Gastroesophageal sphincter (tissue), 4 donors: ENCODE data around the gene MARK2. TPM values are rescaled to one million over a fixed set of nuclear protein-coding genes. Genes with fewer than 3 reads are reported as not detected.

Source experiments
- ATAC-seq: fragments of 150-250 bp; one replicate; pipeline ENCODE4 v1.9.1; 2016; ENCODE audit warnings: mild to moderate bottlenecking, moderate library complexity
- H3K27ac ChIP-seq, 4 donors: fragments of 200-600 bp; sonication (generic) in 3 of 4; 1 replicate in 3 of 4; 2 replicates in 1 of 4; pipeline ENCODE4 v1.5.1; 2016 to 2019
- H3K27me3 ChIP-seq: fragments of 200-600 bp; sonication (generic); one replicate; pipeline ENCODE4 v1.5.1; 2019
- H3K36me3 ChIP-seq, 2 donors: fragments of 200-600 bp; sonication (generic); one replicate each; pipeline ENCODE4 v1.5.1; 2019; ENCODE audit warnings: control low read depth in 1 of 2
- H3K4me1 ChIP-seq, 3 donors: fragments of 200-600 bp; sonication (generic); 1 replicate in 2 of 3; 2 replicates in 1 of 3; pipeline ENCODE4 v1.5.1; 2016 to 2019; ENCODE audit warnings: control low read depth in 2 of 3
- H3K4me3 ChIP-seq, 2 donors: fragments of 200-600 bp; sonication (generic); one replicate each; pipeline ENCODE4 v1.5.1; 2019; ENCODE audit warnings: mild to moderate bottlenecking in 1 of 2, moderate library complexity in 1 of 2
- H3K9me3 ChIP-seq, 3 donors: fragments of 200-600 bp; sonication (generic); one replicate each; pipeline ENCODE4 v1.5.1; 2017 to 2019; ENCODE audit warnings: control low read depth in 2 of 3
- CTCF ChIP-seq, 4 experiments: fragments of 200-600 bp in 2 of 4; fragments of 450-650 bp in 2 of 4; sonication (generic) in 1 of 4; IDR thresholded peaks; one replicate each; pipeline ENCODE4 v1.5.1; 2017 to 2019; ENCODE audit warnings: antibody characterized with exemption in 4 of 4, mild to moderate bottlenecking in 2 of 4, moderate library complexity in 2 of 4
- EP300 ChIP-seq: sonication (generic); formaldehyde crosslinking; IDR thresholded peaks from one replicate; pipeline ENCODE4 v1.6.1; 2017; ENCODE audit warnings: antibody characterized with exemption, mild to moderate bottlenecking
- POLR2A ChIP-seq, 2 donors: fragments of 450-650 bp; IDR thresholded peaks; one replicate each; pipeline ENCODE4 v1.6.1; 2017; ENCODE audit warnings: antibody characterized with exemption in 2 of 2, mild to moderate bottlenecking in 2 of 2, moderate library complexity in 1 of 2
- POLR2AphosphoS5 ChIP-seq: sonication (generic); formaldehyde crosslinking; IDR thresholded peaks from one replicate; pipeline ENCODE4 v1.6.1; 2017; ENCODE audit warnings: antibody characterized with exemption
- WGBS, 2 donors: methylation state at CpG; one replicate each; pipeline ENCODE4 v1.1.5; 2018; ENCODE audit warnings: low coverage in 1 of 2; 5-methylcytosine and 5-hydroxymethylcytosine counted together
- small RNA-seq, 4 donors: library from RNA; depleted of rRNA; stranded (forward); fragments of <200 nt; gene quantifications; one replicate each; pipeline ENCODE3, GENCODE V24; 2016
- total RNA-seq, 4 donors: library from RNA; depleted of rRNA; stranded (reverse); fragments of >200 nt; gene quantifications; one replicate each; pipeline ENCODE4 v1.1.0, GENCODE V29; 2016

The MARK2 gene
- total RNA-seq, 4 donors from 2014 or later = 17.4 to 42.5 (median 23.8) TPM

- H3K27ac ChIP-seq = no peak overlapping the region
- H3K4me3 ChIP-seq = no peak overlapping the region
- 83 to 93% methylated on average over 1 to 2 of the region's 4 CpGs for WGBS, 2 donors
- H3K9me3 ChIP-seq = no peaks in the 10 kb centered on the region
- no peaks in the 10 kb centered on the region for H3K4me1 ChIP-seq
- peaks cover 0 to 81% of the 10 kb centered on the region in 2 donors for H3K36me3 ChIP-seq
- ATAC-seq = no peak
- TF ChIP-seq EP300 (no peak), POLR2AphosphoS5 (no peak), POLR2A (IDR thresholded peaks at IDR 0.05) (no peak), CTCF (IDR thresholded peaks at IDR 0.05) (no peak)
- H3K27me3 ChIP-seq = no peaks in the 10 kb centered on the region
These were observed 113.7 kb downstream of the MARK2 start for GRCh38 chr11:63952570-63952969.

DNA sequence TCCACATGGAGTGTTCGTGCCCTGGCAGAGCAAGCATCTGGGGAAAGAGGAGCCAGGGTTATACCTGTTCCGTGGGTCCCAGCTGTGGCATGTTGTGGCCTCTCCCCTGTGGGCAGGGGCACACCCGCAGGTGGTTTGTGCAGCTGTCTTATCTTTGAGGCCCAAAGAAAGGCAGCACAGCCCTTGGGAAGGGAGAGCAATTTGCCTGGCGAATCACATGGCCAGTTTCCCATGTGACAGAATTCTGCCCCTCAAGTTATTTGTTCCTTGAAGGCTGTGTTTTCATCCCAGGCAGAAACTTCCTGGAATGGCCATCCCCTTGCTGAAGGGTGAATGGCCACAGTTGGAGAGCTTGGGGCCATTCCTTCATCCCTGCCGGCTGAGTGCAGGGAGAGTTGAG is 119.1 kb downstream of the MARK2 start:
- Histone ChIP-seq H3K27ac (no peak overlapping the region), H3K9me3 (no peaks in the 10 kb centered on the region), H3K27me3 (peaks cover 5% of the 10 kb centered on the region), H3K4me3 (no peak overlapping the region), H3K36me3 (peaks cover 0 to 49% of the 10 kb centered on the region in 2 donors), H3K4me1 (peaks cover 0 to 9% (median 0%) of the 10 kb centered on the region in 3 donors)
- no peak for ATAC-seq
- WGBS, 2 donors = 95% methylated on average over 3 of the region's 5 CpGs; no CpG with 5 or more reads in 1 of the 2 donors
- TF ChIP-seq CTCF (IDR thresholded peaks at IDR 0.05) = no peak
- TF ChIP-seq POLR2AphosphoS5 = no peak
- TF ChIP-seq POLR2A (IDR thresholded peaks at IDR 0.05) = no peak
- no peak for TF ChIP-seq EP300

Small RNA genes within 50 kb of the gene (small RNA-seq; reads per million reads assigned to genes)
- gene AP006289.1 (0 reads per million in 4 donors), gene RN7SL596P (0 reads per million in 4 donors), gene RNU6-1306P (0 reads per million in 4 donors)

Other genes starting within 250 kb of the MARK2 start
- gene PLAAT3, start 224.7 kb upstream of the MARK2 start, total RNA-seq = 10 to 100 TPM; 45.9 to 69.1 (median 53.2) TPM
- 100 to 1,000 TPM; 155 to 221 (median 202) TPM for gene ATL3, start 167.7 kb upstream of the MARK2 start, total RNA-seq
- 100 to 1,000 TPM in 1 of 4 donors, 10 to 100 TPM in 3; 78.4 to 115 (median 94.2) TPM for gene RTN3, start 157.6 kb upstream of the MARK2 start, total RNA-seq
- 10 to 100 TPM; 13.2 to 31.8 (median 24.5) TPM for gene ZFTA, start 70.3 kb upstream of the MARK2 start, total RNA-seq
- gene SPINDOC, start 25.7 kb upstream of the MARK2 start, total RNA-seq = 10 to 100 TPM; 14.3 to 18.6 (median 15.5) TPM
- gene RCOR2, start 78.1 kb downstream of the MARK2 start, total RNA-seq = under 1 TPM in 3 of 4 donors, not detected in 1; 0.16 to 0.74 (median 0.58) TPM
- gene NAA40, start 99.9 kb downstream of the MARK2 start, total RNA-seq = 10 to 100 TPM in 1 of 4 donors, 1 to 10 TPM in 3; 3.8 to 12.5 (median 8.5) TPM
- gene COX8A, start 135.5 kb downstream of the MARK2 start, total RNA-seq = 100 to 1,000 TPM; 317 to 650 (median 402) TPM
- gene OTUB1, start 147.3 kb downstream of the MARK2 start, total RNA-seq = 10 to 100 TPM; 47.7 to 70.4 (median 53.2) TPM
- gene FLRT1, start 196.8 kb downstream of the MARK2 start, total RNA-seq = 1 to 10 TPM; 1.1 to 4.7 (median 3.6) TPM